ENCODE results near the gene MRPL54. TPM values are rescaled to one million over a fixed set of nuclear protein-coding genes. Genes with fewer than 3 reads are reported as not detected.

The MRPL54 gene
- total RNA-seq, 1 donor from 2014 or later, result 73.8 TPM

GRCh38 chr19:3778104-3778867 lies 15.8 kb downstream of the MRPL54 start:
- intact Hi-C loops (cut with DNase I), result no loop called here
- DNase-seq (ENCODE audit: missing footprints), result no peak
- ATAC-seq, result no peak

DNA sequence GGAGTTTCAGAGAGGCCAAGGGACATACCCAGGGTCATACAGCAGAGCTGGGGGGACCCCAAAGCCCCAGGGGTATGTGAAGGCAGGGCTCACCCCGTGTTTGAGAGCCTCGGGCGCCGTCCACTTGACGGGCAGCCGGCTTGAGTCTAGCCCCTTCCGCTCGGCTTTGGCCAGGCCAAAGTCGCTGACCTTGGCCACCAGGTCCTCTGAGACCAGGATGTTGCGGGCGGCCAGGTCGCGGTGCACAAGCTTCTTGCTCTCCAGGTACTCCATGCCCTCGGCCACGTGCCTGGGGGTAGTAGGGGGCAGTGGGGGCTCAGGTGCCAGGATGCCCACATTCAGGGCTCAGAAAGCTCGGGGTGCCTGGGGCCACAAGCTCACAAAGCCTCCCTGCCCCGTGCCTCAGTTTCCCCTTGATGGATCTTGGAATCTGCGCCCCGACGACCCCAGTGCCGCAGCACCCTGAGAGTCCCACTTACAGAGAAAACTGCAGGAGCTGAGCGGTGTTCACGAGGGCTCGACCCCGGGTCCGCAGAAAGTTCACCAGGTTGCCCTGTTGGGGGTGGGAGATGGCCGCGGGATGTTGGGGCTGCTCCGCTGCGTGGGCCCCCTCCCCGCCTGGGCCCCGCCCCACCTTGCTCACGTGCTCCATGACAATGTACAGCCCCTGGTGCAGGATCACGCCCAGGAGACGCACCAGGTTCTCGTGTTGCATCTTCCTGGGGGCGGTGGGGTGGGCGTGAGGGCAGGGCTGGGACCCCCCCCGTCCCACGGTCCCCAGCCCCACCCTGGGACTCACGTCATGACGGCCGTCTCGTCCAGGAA lies 16.6 kb downstream of the MRPL54 start:
- intact Hi-C loops (cut with DNase I), result no loop called here
- DNase-seq (ENCODE audit: missing footprints) (no peak), ATAC-seq (no peak)

- intact Hi-C loops (cut with DNase I), result no loop called here
- no peak for ATAC-seq
- no peak for DNase-seq (ENCODE audit: missing footprints)
Measured at GRCh38 chr19:3780786-3781304, 18.4 kb downstream of the MRPL54 start.

DNA sequence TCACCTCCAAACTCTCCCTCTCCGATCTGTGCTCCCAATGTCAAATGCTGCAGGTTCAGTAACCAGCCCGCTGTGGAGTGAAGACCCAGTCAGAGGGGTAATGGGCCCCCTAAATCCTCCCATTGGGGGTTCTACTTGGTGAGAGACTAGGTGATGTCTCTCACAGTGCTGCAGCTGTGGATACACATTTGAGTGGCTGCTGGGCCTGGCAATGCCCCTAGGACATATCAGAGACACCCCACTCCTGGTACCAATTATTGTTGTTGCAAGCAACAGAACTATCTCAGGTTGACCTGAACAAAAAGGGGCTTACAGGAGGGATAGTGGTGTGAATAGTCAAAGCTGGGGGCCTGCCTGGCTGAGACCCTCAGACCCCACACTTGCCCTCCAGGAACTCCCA lies 19.1 kb downstream of the MRPL54 start:
- intact Hi-C loops (cut with DNase I), result no loop called here
- no peak for DNase-seq (ENCODE audit: missing footprints)
- no peak for ATAC-seq

- DNase-seq (ENCODE audit: missing footprints) (no peak), ATAC-seq (no peak)
- intact Hi-C loops (cut with DNase I), result no loop called here
Measured at GRCh38 chr19:3782330-3782729, 19.8 kb downstream of the MRPL54 start.

GRCh38 chr19:3782903-3783302 lies 20.4 kb downstream of the MRPL54 start:
- ATAC-seq (no peak), DNase-seq (ENCODE audit: missing footprints) (no peak)
- intact Hi-C loops (cut with DNase I), result no loop called here

- intact Hi-C loops (cut with DNase I), result no loop called here
- DNase-seq (ENCODE audit: missing footprints), result no peak
- ATAC-seq, result no peak
Measured at GRCh38 chr19:3783660-3784584, 21.4 kb downstream of the MRPL54 start.

DNA sequence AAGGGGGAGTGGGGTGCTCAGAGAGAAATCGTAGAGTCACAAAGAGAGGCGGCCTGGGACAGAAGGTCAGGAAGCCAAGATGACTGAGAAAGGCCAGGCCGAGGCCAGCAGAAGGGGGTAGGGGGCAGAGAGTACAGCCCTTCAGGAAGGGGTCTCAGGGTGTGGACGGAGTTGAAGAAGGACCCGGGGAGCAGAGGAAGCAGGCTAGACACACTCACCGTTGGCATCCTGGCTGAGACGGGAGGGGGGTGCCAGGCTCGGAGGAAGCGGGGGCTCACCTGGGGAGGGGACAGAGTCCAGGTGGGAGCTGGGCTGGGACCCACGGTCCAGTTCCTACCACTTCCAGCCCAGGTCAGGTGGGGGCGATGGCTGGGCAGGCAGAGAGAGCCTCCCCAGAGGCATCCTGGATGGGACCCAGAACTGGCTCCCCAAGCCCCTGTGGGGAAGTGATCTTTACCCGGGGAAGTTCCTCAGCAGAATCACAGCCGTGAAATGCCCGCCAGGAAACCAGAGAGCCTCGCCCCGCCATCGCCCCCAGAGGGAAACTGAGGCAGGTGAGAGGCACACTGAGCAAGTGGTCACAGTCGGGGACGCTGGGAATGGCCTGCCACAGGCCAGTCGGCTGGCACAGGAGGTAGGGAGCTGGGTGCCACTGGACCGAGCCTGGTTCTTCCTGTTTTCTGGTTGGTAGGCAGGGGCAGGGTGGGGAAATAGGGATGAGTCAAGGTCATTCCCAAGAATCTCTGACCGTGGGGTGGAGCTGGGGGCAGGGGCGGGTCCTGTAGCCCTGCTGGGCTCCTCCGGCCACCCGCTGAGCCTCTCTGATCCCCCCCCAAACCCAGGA lies 22.3 kb downstream of the MRPL54 start:
- ATAC-seq, result no peak
- DNase-seq (ENCODE audit: missing footprints), result no peak
- intact Hi-C loops (cut with DNase I), result no loop called here

- no peak for ATAC-seq
- intact Hi-C loops (cut with DNase I), result no loop called here
- no peak for DNase-seq (ENCODE audit: missing footprints)
Measured at GRCh38 chr19:3785451-3785937, 23.0 kb downstream of the MRPL54 start.

GRCh38 chr19:3785938-3786824 lies 23.7 kb downstream of the MRPL54 start, which contains the start of gene MATK:
Gene MATK, minus strand, starts transcription at chr19:3786381. Its CDS starts 1,246 bp downstream, at chr19:3785135.
- ATAC-seq, result no peak
- intact Hi-C loops (cut with DNase I), result no loop called here

GRCh38 chr19:3788996-3789778 lies 26.7 kb downstream of the MRPL54 start:
- intact Hi-C loops (cut with DNase I), result no loop called here

More at GRCh38 chr19:3785938-3786824, 23.7 kb downstream of the MRPL54 start, which contains the start of gene MATK:
- no peak for DNase-seq (ENCODE audit: missing footprints)

GRCh38 chr19:3790209-3790734 lies 27.8 kb downstream of the MRPL54 start:
- no peak for DNase-seq (ENCODE audit: missing footprints)
- no peak for ATAC-seq

More at GRCh38 chr19:3788996-3789778, 26.7 kb downstream of the MRPL54 start:
- ATAC-seq (no peak), DNase-seq (ENCODE audit: missing footprints) (no peak)

GRCh38 chr19:3790941-3791340 lies 28.5 kb downstream of the MRPL54 start:
- no peak for ATAC-seq
- DNase-seq (ENCODE audit: missing footprints), result no peak
- intact Hi-C loops (cut with DNase I), result no loop called here

More at GRCh38 chr19:3790209-3790734, 27.8 kb downstream of the MRPL54 start:
- intact Hi-C loops (cut with DNase I), result no loop called here

DNA sequence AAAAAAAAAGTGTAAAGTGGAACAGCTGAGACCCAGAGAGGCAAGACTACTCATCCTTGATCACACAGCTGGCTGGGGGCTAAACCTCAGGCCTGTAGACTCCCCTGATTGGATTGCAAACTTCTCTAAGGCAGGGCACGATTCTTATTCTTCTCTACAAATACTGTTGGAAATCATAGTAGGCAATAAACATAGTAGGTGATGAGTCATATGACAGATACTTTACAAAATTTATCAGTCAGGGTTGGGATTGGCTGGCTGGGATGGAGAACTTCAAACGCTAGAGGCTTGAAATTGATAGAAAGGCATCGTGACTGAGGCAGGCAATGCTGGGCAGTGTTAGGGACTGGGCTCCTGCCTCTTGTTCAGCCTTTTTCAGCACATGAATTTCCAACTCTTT lies 29.6 kb downstream of the MRPL54 start:
- ATAC-seq (no peak), DNase-seq (ENCODE audit: missing footprints) (no peak)
- intact Hi-C loops (cut with DNase I), result no loop called here

- ATAC-seq (no peak), DNase-seq (ENCODE audit: missing footprints) (no peak)
- intact Hi-C loops (cut with DNase I), result no loop called here
Measured at GRCh38 chr19:3793799-3794198, 31.3 kb downstream of the MRPL54 start.

DNA sequence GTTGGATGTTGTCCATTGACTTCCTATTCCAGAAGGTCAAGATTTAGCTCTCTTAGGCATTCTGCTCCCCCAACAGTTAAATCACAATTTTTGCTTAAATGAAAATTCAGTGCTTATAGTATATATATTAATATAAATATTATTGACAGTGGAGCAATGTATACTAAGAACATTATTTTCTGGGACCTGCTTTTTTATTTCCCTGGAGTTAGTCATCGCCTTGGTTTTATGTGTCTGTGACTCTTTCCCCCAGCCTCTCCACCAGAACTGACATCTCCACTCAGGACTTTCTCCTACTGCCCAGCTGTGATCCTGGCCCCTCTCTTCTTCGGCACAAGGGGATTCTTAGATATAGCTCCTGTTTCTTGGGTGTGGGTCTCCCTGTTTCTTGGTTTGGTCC lies 33.9 kb downstream of the MRPL54 start:
- intact Hi-C loops (cut with DNase I), result no loop called here

More for the DNA sequence above, 33.9 kb downstream of the MRPL54 start:
- DNase-seq (ENCODE audit: missing footprints), result no peak
- no peak for ATAC-seq

All from Right ventricle myocardium inferior (tissue), 1 donor.